SK-N-SH (cell line): ENCODE measurements around the gene GALNT12. TPM values are rescaled to one million over a fixed set of nuclear protein-coding genes. Genes with fewer than 3 reads are reported as not detected.

Source experiments
- CTCF ChIA-PET: fragments of 300-600, 350-600 bp; formaldehyde crosslinking; extraction: SDS; loops from one replicate; lab custom pipeline; 2021; lab: Yijun Ruan, JAX
- POLR2A ChIA-PET: fragments of 350-600 bp; sonication (Branson Sonifier 250); formaldehyde crosslinking; extraction: SDS; loops from one replicate; lab custom pipeline; 2020; ENCODE audit warnings: antibody characterized with exemption, inconsistent platforms; lab: Yijun Ruan, JAX
- DNase-seq: peaks from one replicate; pipeline ENCODE4 v3.0.0; 2012
- H2AFZ ChIP-seq: fragments of 200-600 bp; sonication (generic); 2 replicates; pipeline ENCODE4 v1.8.1; 2016; ENCODE audit warnings: antibody characterized with exemption, mild to moderate bottlenecking, low read depth
- H3F3A ChIP-seq: fragments of 200-600 bp; sonication (generic); replicated peaks from 2 replicates; pipeline ENCODE3; 2016; ENCODE audit warnings: antibody characterized with exemption, mild to moderate bottlenecking; ENCODE audit not compliant: insufficient read depth
- H3K27ac ChIP-seq, 2 experiments: fragments of 200-500 bp in 1 of 2; fragments of 200-600 bp in 1 of 2; sonication (Bioruptor generic) in 1 of 2; sonication (generic), shearing (Covaris generic) in 1 of 2; 2 replicates each; pipeline versions ENCODE4 v1.5.1 to v1.6.1; 2014 to 2016; ENCODE audit warnings: low read depth in 2 of 2, inconsistent platforms in 1 of 2, low read length in 1 of 2, mild to moderate bottlenecking in 1 of 2, mixed read lengths in 1 of 2
- H3K27me3 ChIP-seq: fragments of 200-600 bp; sonication (generic), shearing (Covaris generic); 2 replicates; pipeline ENCODE4 v1.6.1; 2016; ENCODE audit warnings: mixed run types; ENCODE audit not compliant: insufficient read depth
- H3K36me3 ChIP-seq, 2 experiments: fragments of 200-500 bp in 1 of 2; fragments of 200-600 bp in 1 of 2; sonication (Bioruptor generic) in 1 of 2; sonication (generic) in 1 of 2; replicated peaks in 1 of 2; 2 replicates each; pipeline versions ENCODE3 to v1.5.1; 2014 to 2016; ENCODE audit warnings: low read length in 1 of 2, mild to moderate bottlenecking in 1 of 2; ENCODE audit not compliant: insufficient read depth in 2 of 2, control insufficient read depth in 1 of 2
- H3K4me1 ChIP-seq, 2 experiments: fragments of 200-500 bp in 1 of 2; fragments of 200-600 bp in 1 of 2; sonication (Bioruptor generic) in 1 of 2; sonication (generic), shearing (Covaris generic) in 1 of 2; 2 replicates each; pipeline versions ENCODE4 v1.5.1 to v1.6.1; 2014 to 2016; ENCODE audit warnings: low read depth in 1 of 2, low read length in 1 of 2, mixed run types in 1 of 2; ENCODE audit not compliant: insufficient read depth in 2 of 2, control insufficient read depth in 1 of 2
- H3K4me2 ChIP-seq: fragments of 200-600 bp; sonication (generic), shearing (Covaris generic); 2 replicates; pipeline ENCODE4 v1.6.1; 2017; ENCODE audit warnings: mixed run types
- H3K4me3 ChIP-seq, 2 experiments: fragments of 200-500 bp in 1 of 2; fragments of 200-600 bp in 1 of 2; sonication (Bioruptor generic) in 1 of 2; sonication (generic), shearing (Covaris generic) in 1 of 2; 2 replicates each; pipeline versions ENCODE4 v1.5.1 to v1.8.1; 2014 to 2016; ENCODE audit warnings: low read depth in 2 of 2, inconsistent platforms in 1 of 2, low read length in 1 of 2, mild to moderate bottlenecking in 1 of 2, mixed read lengths in 1 of 2, moderate library complexity in 1 of 2
- H3K79me2 ChIP-seq: fragments of 200-600 bp; sonication (generic); 2 replicates; pipeline ENCODE4 v1.8.1; 2017; ENCODE audit warnings: mild to moderate bottlenecking; ENCODE audit not compliant: insufficient read depth
- H3K9ac ChIP-seq: fragments of 200-600 bp; sonication (generic); 2 replicates; pipeline ENCODE4 v1.6.1; 2017; ENCODE audit warnings: mixed run types
- H3K9me2 ChIP-seq: fragments of 200-600 bp; sonication (generic); 2 replicates; pipeline ENCODE4 v1.6.1; 2017; ENCODE audit warnings: mixed run types
- H3K9me3 ChIP-seq: fragments of 200-600 bp; sonication (generic); 2 replicates; pipeline ENCODE4 v1.6.1; 2017; ENCODE audit warnings: mixed run types, mild to moderate bottlenecking, moderate library complexity
- H4K20me1 ChIP-seq: fragments of 200-600 bp; sonication (generic); 2 replicates; pipeline ENCODE4 v1.6.1; 2017; ENCODE audit warnings: mild to moderate bottlenecking, mixed run types; ENCODE audit not compliant: insufficient read depth
- CHD2 ChIP-seq: fragments of 150-350 bp; IDR thresholded peaks from 2 replicates; pipeline ENCODE4 v1.6.1; 2018; ENCODE audit warnings: low read length; ENCODE audit not compliant: partially characterized antibody
- CTCF ChIP-seq: fragments of 200-600 bp; sonication (generic); IDR thresholded peaks from 2 replicates; pipeline ENCODE4 v1.6.1; 2017; ENCODE audit warnings: antibody characterized with exemption, mild to moderate bottlenecking, moderate library complexity
- ELF1 ChIP-seq: IDR thresholded peaks from 2 replicates; pipeline ENCODE4 v1.4.0; 2012
- FOSL2 ChIP-seq: IDR thresholded peaks from 2 replicates; pipeline ENCODE4 v1.4.0; 2012; ENCODE audit warnings: low read depth, mild to moderate bottlenecking, moderate library complexity, borderline replicate concordance
- GABPA ChIP-seq: IDR thresholded peaks from 2 replicates; pipeline ENCODE4 v1.4.0; 2012; ENCODE audit warnings: low read depth, mild to moderate bottlenecking
- MAX ChIP-seq: IDR thresholded peaks from 2 replicates; pipeline ENCODE4 v1.4.0; 2012; ENCODE audit warnings: low read depth
- MEF2A ChIP-seq: IDR thresholded peaks from 2 replicates; pipeline ENCODE4 v1.4.0; 2012; ENCODE audit warnings: low read depth, borderline replicate concordance
- MXI1 ChIP-seq: IDR thresholded peaks from 2 replicates; pipeline ENCODE4 v1.6.1; 2012; ENCODE audit warnings: mild to moderate bottlenecking, low read depth, low read length, improper control_type of control experiment
- POLR2AphosphoS5 ChIP-seq: IDR thresholded peaks from 2 replicates; pipeline ENCODE4 v1.6.1; 2012; ENCODE audit warnings: low read depth, low read length
- RAD21 ChIP-seq: IDR thresholded peaks from 2 replicates; pipeline ENCODE4 v1.6.1; 2012; ENCODE audit warnings: mild to moderate bottlenecking, low read length
- RCOR1 ChIP-seq: fragments of 150-350 bp; IDR thresholded peaks from 2 replicates; pipeline ENCODE4 v1.6.1; 2017; ENCODE audit warnings: antibody characterized with exemption, low read length
- REST ChIP-seq: IDR thresholded peaks from 2 replicates; pipeline ENCODE4 v1.6.1; 2012; ENCODE audit warnings: mild to moderate bottlenecking, low read depth, low read length, moderate library complexity
- RFX5 ChIP-seq: IDR thresholded peaks from 2 replicates; pipeline ENCODE4 v1.6.1; 2012; ENCODE audit warnings: mild to moderate bottlenecking, improper control_type of control experiment, low read length
- SIN3A ChIP-seq: IDR thresholded peaks from 2 replicates; pipeline ENCODE4 v1.6.1; 2012; ENCODE audit warnings: low read depth, mild to moderate bottlenecking, low read length, moderate library complexity, borderline replicate concordance
- TCF12 ChIP-seq: IDR thresholded peaks from 2 replicates; pipeline ENCODE4 v1.4.0; 2012
- TEAD4 ChIP-seq: IDR thresholded peaks from 2 replicates; pipeline ENCODE4 v1.4.0; 2012; ENCODE audit warnings: mild to moderate bottlenecking, borderline replicate concordance; ENCODE audit not compliant: insufficient read depth
- YY1 ChIP-seq: IDR thresholded peaks from 2 replicates; pipeline ENCODE4 v1.4.0; 2012; ENCODE audit warnings: low read depth, mild to moderate bottlenecking
- WGBS: methylation state at CpG from one replicate; pipeline ENCODE4 v1.1.6; 2017; ENCODE audit warnings: low lambda C conversion rate; 5-methylcytosine and 5-hydroxymethylcytosine counted together
- polyA plus RNA-seq, 3 experiments: library from polyadenylated mRNA; depleted of rRNA; stranded (reverse); fragments of >200 nt; gene quantifications; 2 replicates each; pipeline ENCODE4 v1.2.3, GENCODE V29; 2012
- TF ChIP-seq, protein P1 (sequence below): fragments of 150-350 bp; IDR thresholded peaks from 2 replicates; pipeline ENCODE4 v1.6.1; 2017; ENCODE audit warnings: antibody characterized with exemption, low read length, low read depth, borderline replicate concordance
- TF ChIP-seq, protein P2 (sequence below): fragments of 150-350 bp; IDR thresholded peaks from 2 replicates; pipeline ENCODE4 v1.6.1; 2016; ENCODE audit warnings: mild to moderate bottlenecking, low read depth, low read length

Gene GALNT12
- polyA plus RNA-seq, 1 of the 3 experiments (the other 2 are of a cell fraction): 7.4 TPM

DNA sequence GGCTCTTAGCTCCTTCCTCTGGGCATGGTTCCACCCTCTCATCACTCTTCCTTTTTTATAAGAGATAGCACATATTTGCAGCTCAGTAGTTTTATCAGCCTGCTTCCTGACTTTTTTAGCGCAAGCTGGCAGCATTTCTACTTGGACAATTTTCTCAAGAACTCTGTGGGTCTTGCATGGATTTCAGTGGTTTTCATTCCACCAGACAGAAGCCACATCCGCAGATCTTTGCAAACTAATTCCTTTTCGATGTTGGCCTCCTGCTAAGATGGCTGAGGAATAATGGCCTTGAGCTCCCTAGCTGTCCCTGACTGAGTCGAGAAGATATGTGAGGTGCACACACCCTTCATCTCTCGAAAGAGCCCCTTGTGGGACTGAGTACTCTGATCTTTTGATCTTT lies 49.5 kb downstream of the GALNT12 start:
- H3K27me3 ChIP-seq: no peaks in the 10 kb centered on the region
- no peaks in the 10 kb centered on the region for H3K9me2 ChIP-seq
- H4K20me1 ChIP-seq: no peaks in the 10 kb centered on the region
- no peaks in the 10 kb centered on the region for H3K36me3 ChIP-seq
- H3K4me3 ChIP-seq: no peak overlapping the region
- no peak overlapping the region for H3K27ac ChIP-seq
- no peaks in the 10 kb centered on the region for H3K9me3 ChIP-seq
- POLR2A ChIA-PET: no interaction called here
- peaks cover 0 to 3% of the 10 kb centered on the region in 2 experiments; a peak in 2 of 4 replicates for H3K4me1 ChIP-seq
- no peak overlapping the region for H2AFZ ChIP-seq
- CTCF ChIA-PET: interaction anchor here (0.7 to 2.3 kb wide), 5 partner anchors 8 to 872 kb away, joined by 3 to 11 read pairs (median 3); no protein-coding TSS in a partner anchor
- DNase-seq: no peak
- H3K4me2 ChIP-seq: no peak overlapping the region
- no peak for TF ChIP-seq MEF2A
- TF ChIP-seq POLR2AphosphoS5: no peak
- no peak for TF ChIP-seq SIN3A
- TF ChIP-seq RAD21: no peak
- TF ChIP-seq TCF12: no peak
- TF ChIP-seq MAX: no peak
- TF ChIP-seq RFX5: no peak
- TF ChIP-seq REST: no peak
- no peak for TF ChIP-seq TEAD4
- TF ChIP-seq CHD2: no peak
- TF ChIP-seq GABPA: no peak
- no peak for TF ChIP-seq CTCF
- no peak for TF ChIP-seq MXI1
- no peak for TF ChIP-seq ELF1
- TF ChIP-seq FOSL2: no peak
- no peak for TF ChIP-seq RCOR1
- TF ChIP-seq YY1: no peak
- TF ChIP-seq, protein P1, sequence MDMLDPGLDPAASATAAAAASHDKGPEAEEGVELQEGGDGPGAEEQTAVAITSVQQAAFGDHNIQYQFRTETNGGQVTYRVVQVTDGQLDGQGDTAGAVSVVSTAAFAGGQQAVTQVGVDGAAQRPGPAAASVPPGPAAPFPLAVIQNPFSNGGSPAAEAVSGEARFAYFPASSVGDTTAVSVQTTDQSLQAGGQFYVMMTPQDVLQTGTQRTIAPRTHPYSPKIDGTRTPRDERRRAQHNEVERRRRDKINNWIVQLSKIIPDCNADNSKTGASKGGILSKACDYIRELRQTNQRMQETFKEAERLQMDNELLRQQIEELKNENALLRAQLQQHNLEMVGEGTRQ: no peak
- TF ChIP-seq, protein P2, sequence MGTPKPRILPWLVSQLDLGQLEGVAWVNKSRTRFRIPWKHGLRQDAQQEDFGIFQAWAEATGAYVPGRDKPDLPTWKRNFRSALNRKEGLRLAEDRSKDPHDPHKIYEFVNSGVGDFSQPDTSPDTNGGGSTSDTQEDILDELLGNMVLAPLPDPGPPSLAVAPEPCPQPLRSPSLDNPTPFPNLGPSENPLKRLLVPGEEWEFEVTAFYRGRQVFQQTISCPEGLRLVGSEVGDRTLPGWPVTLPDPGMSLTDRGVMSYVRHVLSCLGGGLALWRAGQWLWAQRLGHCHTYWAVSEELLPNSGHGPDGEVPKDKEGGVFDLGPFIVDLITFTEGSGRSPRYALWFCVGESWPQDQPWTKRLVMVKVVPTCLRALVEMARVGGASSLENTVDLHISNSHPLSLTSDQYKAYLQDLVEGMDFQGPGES: no peak
- TF ChIP-seq, all 33 proteins: peak for 0
- Histone ChIP-seq H3K9ac (no peak overlapping the region), H3F3A (no peaks in the 10 kb centered on the region), H3K79me2 (no peaks in the 10 kb centered on the region)
- 58% methylated on average over 4 of the region's 5 CpGs for WGBS
